Astrocyte of the spinal cord (primary cell): Measurements from ENCODE around the gene MIEN1.

ENCODE experiments used
- DNase-seq: peaks from one replicate; pipeline ENCODE4 v3.0.0; 2011; ENCODE audit warnings: low read depth, low spot score
- H3K4me3 ChIP-seq: 2 replicates; pipeline ENCODE4 v1.5.1; 2011; ENCODE audit warnings: low read depth, mild to moderate bottlenecking, low read length, moderate library complexity
- in situ Hi-C: cut with HindIII; loops from 2 replicates; pipeline ENCODE4 v1.10.0; 2017; ENCODE audit warnings: low sequenced_read_pairs
- TF ChIP-seq, protein P1 (sequence below): IDR thresholded peaks from 2 replicates; pipeline ENCODE4 v1.5.1; 2012; ENCODE audit warnings: low read depth, mild to moderate bottlenecking, low read length, inconsistent platforms

Gene MIEN1, protein sequence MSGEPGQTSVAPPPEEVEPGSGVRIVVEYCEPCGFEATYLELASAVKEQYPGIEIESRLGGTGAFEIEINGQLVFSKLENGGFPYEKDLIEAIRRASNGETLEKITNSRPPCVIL

DNA sequence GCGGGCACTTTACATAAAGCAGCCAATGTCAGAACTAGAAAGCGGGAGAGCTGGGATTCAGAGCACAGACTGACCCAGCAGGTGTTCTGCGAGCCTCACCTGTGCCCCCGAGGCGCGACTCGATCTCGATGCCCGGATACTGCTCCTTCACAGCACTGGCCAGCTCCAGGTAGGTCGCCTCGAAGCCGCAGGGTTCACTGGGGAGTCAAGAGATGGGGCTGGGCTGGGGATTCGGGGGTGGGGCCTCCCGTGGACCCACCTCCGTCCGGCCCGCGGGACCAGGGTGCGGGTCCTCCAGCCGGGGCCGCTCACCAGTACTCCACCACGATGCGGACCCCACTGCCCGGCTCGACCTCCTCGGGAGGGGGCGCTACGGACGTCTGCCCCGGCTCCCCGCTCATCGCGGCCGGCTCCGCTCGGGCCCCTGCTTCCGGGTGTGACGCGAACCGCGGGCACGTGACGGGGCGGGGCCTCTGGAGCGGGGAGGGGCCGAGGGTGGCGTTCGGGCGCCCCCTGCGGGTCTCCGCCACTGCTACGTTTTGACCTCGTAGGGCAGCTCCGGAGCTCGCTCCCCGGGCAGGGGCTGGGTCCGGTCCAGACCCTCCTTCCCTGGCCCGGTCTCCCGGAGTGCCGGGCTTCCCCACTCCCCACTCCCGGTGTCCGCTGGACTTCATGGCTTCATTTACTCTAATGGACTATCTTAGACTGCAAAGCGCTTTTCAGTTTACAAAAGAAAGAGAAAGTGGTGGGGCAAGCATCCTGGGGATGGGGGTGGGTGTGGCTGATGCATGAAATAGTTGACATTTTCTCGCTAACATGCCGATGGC, at the start of gene MIEN1:
Gene MIEN1 (minus strand): TSS at position 438 of the 827 bp plus-strand sequence. CDS start 37 bp downstream, at position 401.
- peak within 1 kb of the TSS; percentile 76 for H3K4me3 ChIP-seq
- DNase-seq: peak; percentile 77

DNA sequence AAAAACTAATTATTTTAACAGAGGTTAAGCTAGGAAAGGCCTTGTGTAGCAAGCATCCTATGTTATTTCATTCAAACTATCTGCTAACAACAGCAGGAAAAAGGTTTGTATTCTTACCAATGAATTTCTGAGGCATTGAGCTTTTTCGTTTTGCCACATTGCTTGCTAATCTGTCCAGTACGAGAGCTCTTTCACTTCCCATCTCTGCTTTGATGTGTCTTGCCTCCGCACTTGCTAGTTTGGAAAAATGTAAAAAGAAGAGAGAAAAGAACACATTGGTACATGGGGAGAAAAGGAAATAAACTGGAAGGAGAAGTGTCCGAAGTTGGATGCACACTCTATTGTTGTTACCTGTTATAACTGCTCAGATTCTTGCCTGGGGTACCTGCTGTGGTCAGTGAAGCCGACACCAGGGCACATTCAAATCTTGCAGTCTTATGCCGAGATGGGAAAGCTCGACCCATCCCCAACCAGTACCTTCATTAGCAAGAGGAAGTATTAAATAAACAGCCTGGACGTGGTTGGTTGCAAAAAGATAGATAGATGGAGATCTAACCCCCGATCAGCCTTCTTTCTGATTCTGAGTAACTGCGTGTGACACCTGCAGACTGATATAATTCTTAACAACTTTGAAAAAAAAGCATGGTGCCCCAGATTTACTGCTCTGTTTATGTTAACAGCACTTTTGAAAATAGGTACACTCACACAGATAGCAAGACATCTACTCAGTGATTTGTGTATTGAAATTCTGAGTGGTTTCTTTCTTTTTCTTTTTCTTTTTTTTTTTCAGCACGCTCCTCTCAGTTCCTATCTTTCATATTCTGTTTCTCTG, 47.4 kb upstream of the MIEN1 start:
- no peak for DNase-seq
- TF ChIP-seq, protein P1, sequence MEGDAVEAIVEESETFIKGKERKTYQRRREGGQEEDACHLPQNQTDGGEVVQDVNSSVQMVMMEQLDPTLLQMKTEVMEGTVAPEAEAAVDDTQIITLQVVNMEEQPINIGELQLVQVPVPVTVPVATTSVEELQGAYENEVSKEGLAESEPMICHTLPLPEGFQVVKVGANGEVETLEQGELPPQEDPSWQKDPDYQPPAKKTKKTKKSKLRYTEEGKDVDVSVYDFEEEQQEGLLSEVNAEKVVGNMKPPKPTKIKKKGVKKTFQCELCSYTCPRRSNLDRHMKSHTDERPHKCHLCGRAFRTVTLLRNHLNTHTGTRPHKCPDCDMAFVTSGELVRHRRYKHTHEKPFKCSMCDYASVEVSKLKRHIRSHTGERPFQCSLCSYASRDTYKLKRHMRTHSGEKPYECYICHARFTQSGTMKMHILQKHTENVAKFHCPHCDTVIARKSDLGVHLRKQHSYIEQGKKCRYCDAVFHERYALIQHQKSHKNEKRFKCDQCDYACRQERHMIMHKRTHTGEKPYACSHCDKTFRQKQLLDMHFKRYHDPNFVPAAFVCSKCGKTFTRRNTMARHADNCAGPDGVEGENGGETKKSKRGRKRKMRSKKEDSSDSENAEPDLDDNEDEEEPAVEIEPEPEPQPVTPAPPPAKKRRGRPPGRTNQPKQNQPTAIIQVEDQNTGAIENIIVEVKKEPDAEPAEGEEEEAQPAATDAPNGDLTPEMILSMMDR: no peak

More for the DNA sequence above, at the start of gene MIEN1:
- in situ Hi-C loops: no loop called here
- TF ChIP-seq, protein P1: peak; percentile 75

DNA sequence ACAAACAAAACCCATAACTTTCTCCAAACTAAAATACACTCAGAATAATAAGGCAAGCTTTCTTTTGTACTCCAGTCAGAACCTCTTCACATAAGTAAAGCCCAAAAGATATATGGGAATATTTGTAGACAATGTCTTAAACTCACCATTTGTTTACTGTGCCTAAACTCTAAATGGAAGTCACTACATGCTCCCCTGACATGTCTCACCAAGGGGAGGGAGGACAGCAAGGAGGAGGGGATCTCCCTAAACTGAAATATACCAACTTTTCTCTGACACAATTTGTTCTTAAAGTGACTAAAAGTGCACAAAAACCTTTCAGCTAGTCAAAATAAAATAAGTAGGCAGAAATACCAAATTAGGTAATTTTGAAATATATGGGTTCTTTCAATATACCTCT, 45.9 kb upstream of the MIEN1 start:
- no peak overlapping the region for H3K4me3 ChIP-seq

More for the DNA sequence above, 47.4 kb upstream of the MIEN1 start:
- no peak overlapping the region for H3K4me3 ChIP-seq
- in situ Hi-C loops: no loop called here

DNA sequence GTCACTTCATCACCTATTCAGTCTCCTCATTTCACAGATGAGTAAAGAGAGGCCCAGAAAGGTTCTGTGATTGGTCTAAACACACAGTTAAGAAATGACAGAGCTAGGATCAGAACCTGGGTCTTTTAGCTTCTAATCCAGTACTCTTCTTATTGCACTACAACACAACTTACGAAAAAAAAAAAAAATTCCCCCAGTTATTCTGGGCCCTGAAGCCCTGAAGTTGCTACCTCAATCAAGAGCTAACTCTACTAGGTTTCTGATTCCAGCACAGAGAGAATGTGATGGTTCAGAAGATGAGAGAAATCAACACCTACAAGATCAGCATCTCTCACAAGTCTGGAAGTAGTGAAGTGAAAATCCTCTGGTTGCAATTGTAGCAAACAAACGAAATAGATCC, 44.7 kb upstream of the MIEN1 start:
- no peak for DNase-seq
- TF ChIP-seq, protein P1: no peak
- in situ Hi-C loops: no loop called here
- no peak overlapping the region for H3K4me3 ChIP-seq

More for the DNA sequence above, 45.9 kb upstream of the MIEN1 start:
- in situ Hi-C loops: no loop called here
- DNase-seq: no peak
- TF ChIP-seq, protein P1: no peak

DNA sequence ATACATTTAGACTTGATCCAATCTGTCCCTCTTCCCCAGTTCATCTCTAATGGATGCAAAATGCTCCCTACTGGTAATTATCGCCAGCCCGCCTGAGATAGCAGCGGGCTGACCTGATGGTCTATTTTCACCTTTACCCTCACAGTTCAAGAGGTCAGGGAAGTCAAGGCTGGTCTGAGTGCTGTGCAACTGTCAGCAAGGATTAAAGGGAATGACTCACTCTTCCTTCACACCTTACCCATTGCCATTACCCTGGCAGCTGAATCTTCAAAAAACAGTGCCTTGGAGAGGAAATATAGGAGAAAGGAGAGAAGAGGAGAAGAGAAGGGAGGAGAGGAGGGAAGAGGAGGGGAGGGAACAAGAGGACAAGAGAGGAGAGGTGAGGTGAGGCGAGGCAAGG, 43.7 kb upstream of the MIEN1 start:
- DNase-seq: no peak
- TF ChIP-seq, protein P1: no peak
- H3K4me3 ChIP-seq: no peak overlapping the region
- in situ Hi-C loops: no loop called here
